ENCODE results near the gene CMKLR1.

DNA sequence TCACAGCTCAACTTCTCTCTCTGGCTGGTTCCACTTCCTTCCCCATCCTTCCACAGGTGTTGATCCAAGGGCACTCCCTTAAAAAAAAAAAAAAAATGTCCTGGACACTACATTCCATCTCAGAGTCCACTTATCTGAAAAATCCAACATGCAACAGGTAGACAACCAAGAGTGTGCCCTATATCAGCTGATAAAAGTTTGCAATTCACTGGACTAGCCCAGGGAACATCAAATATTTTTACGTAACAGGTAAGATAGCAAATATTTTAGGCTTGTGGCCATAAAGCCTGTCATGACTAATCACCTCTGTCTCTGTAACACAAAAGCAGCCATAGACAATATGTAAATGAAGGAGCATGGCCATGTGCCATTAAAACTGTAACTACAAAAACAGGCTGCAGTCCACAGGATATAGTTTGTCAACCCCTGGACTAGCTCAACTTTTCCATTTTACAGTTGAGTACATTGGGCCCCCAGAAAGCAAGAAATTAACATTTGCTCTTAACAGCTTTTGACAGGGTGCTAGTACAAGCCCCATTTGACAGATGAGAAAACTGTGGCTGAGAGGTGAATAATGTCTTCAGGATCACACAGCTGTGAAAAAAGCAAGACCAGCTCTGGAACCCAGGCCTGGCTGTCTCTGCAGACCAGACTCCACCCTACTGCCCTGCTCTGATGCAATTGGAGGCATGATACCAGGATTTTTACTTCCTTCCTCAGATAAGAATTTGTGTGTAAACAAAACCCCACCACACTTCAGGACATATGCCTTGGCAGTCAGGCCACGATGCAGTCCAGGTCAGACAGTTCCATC, 68.9 kb downstream of the CMKLR1 start:
- no peak for TF ChIP-seq EZH2 (IDR thresholded peaks at IDR 0.05; ENCODE audit: borderline replicate concordance, low read depth, low read length, severe bottlenecking)
- TF ChIP-seq, protein P1, sequence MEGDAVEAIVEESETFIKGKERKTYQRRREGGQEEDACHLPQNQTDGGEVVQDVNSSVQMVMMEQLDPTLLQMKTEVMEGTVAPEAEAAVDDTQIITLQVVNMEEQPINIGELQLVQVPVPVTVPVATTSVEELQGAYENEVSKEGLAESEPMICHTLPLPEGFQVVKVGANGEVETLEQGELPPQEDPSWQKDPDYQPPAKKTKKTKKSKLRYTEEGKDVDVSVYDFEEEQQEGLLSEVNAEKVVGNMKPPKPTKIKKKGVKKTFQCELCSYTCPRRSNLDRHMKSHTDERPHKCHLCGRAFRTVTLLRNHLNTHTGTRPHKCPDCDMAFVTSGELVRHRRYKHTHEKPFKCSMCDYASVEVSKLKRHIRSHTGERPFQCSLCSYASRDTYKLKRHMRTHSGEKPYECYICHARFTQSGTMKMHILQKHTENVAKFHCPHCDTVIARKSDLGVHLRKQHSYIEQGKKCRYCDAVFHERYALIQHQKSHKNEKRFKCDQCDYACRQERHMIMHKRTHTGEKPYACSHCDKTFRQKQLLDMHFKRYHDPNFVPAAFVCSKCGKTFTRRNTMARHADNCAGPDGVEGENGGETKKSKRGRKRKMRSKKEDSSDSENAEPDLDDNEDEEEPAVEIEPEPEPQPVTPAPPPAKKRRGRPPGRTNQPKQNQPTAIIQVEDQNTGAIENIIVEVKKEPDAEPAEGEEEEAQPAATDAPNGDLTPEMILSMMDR (IDR thresholded peaks at IDR 0.05; ENCODE audit: extremely low read depth in 1 of 2, insufficient read depth in 1 of 2, low read depth in 1 of 2, low read length in 2 of 2): no peak
